ENCODE results near the gene ACE. TPM values are rescaled to one million over a fixed set of nuclear protein-coding genes. Genes with fewer than 3 reads are reported as not detected.

ACE gene
- total and polyA plus RNA-seq, 4 donors, result 1.1 to 6.9 (median 2.4) TPM

DNA sequence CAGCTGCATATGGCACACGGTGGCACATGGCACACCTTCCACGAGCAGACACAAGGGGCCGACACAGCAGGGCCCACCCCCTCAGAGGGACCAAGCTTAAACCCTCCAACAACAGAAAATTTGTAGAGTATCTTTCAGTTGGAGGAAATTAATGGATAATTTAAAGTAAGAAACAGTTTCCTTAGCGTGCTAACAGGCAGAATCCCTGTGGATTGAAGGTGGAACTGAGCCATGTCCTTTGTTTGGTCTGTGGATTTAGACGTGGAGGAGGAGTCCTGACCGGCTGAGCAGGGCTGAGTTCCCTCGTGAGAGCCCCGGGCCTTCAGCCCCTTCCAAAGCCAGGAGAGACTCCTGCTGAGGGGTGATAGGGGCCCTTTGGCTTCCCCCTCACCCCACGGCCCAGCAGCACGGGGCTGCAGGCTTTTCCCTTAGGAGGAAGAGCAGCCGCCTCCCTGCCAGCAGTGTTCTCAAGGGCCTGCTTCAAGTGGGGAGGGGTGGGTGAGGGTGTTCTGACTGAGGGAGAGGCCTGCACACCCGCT, 29.3 kb upstream of the ACE start:
- H3K9ac ChIP-seq (ENCODE audit: low read depth in 1 of 2, low read length in 2 of 2), result no peak overlapping the region
- peak overlapping the region; percentile 19 to 75 for H3K27ac ChIP-seq (ENCODE audit: low read depth in 1 of 2, low read length in 2 of 2)
- no peaks in the 10 kb centered on the region for H3K36me3 ChIP-seq (ENCODE audit: control insufficient read depth in 4 of 4, insufficient read depth in 3 of 4, low read depth in 1 of 4, low read length in 3 of 4)
- TF ChIP-seq RXRA (IDR thresholded peaks at IDR 0.05) (no peak), HNF4G (IDR thresholded peaks at IDR 0.05) (no peak), GABPA (IDR thresholded peaks at IDR 0.05 in 1 of 2, conservative IDR thresholded peaks at IDR 0.05 in 1 of 2) (no peak), SP1 (IDR thresholded peaks at IDR 0.05) (no peak), TAF1 (conservative IDR thresholded peaks at IDR 0.05) (no peak), HNF4A (conservative IDR thresholded peaks at IDR 0.05) (no peak), JUND (IDR thresholded peaks at IDR 0.05) (no peak), FOXA2 (IDR thresholded peaks at IDR 0.05) (no peak), RAD21 (IDR thresholded peaks at IDR 0.05) (no peak), YY1 (IDR thresholded peaks at IDR 0.05) (no peak), EGR1 (IDR thresholded peaks at IDR 0.05; ENCODE audit: low read depth in 2 of 2) (no peak)
- TF ChIP-seq, protein P1, sequence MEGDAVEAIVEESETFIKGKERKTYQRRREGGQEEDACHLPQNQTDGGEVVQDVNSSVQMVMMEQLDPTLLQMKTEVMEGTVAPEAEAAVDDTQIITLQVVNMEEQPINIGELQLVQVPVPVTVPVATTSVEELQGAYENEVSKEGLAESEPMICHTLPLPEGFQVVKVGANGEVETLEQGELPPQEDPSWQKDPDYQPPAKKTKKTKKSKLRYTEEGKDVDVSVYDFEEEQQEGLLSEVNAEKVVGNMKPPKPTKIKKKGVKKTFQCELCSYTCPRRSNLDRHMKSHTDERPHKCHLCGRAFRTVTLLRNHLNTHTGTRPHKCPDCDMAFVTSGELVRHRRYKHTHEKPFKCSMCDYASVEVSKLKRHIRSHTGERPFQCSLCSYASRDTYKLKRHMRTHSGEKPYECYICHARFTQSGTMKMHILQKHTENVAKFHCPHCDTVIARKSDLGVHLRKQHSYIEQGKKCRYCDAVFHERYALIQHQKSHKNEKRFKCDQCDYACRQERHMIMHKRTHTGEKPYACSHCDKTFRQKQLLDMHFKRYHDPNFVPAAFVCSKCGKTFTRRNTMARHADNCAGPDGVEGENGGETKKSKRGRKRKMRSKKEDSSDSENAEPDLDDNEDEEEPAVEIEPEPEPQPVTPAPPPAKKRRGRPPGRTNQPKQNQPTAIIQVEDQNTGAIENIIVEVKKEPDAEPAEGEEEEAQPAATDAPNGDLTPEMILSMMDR (IDR thresholded peaks at IDR 0.05; ENCODE audit: low read depth, low read length, missing input control), result no peak
- TF ChIP-seq, protein P2, sequence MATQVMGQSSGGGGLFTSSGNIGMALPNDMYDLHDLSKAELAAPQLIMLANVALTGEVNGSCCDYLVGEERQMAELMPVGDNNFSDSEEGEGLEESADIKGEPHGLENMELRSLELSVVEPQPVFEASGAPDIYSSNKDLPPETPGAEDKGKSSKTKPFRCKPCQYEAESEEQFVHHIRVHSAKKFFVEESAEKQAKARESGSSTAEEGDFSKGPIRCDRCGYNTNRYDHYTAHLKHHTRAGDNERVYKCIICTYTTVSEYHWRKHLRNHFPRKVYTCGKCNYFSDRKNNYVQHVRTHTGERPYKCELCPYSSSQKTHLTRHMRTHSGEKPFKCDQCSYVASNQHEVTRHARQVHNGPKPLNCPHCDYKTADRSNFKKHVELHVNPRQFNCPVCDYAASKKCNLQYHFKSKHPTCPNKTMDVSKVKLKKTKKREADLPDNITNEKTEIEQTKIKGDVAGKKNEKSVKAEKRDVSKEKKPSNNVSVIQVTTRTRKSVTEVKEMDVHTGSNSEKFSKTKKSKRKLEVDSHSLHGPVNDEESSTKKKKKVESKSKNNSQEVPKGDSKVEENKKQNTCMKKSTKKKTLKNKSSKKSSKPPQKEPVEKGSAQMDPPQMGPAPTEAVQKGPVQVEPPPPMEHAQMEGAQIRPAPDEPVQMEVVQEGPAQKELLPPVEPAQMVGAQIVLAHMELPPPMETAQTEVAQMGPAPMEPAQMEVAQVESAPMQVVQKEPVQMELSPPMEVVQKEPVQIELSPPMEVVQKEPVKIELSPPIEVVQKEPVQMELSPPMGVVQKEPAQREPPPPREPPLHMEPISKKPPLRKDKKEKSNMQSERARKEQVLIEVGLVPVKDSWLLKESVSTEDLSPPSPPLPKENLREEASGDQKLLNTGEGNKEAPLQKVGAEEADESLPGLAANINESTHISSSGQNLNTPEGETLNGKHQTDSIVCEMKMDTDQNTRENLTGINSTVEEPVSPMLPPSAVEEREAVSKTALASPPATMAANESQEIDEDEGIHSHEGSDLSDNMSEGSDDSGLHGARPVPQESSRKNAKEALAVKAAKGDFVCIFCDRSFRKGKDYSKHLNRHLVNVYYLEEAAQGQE (IDR thresholded peaks at IDR 0.05), result no peak
- TF ChIP-seq, protein P3, sequence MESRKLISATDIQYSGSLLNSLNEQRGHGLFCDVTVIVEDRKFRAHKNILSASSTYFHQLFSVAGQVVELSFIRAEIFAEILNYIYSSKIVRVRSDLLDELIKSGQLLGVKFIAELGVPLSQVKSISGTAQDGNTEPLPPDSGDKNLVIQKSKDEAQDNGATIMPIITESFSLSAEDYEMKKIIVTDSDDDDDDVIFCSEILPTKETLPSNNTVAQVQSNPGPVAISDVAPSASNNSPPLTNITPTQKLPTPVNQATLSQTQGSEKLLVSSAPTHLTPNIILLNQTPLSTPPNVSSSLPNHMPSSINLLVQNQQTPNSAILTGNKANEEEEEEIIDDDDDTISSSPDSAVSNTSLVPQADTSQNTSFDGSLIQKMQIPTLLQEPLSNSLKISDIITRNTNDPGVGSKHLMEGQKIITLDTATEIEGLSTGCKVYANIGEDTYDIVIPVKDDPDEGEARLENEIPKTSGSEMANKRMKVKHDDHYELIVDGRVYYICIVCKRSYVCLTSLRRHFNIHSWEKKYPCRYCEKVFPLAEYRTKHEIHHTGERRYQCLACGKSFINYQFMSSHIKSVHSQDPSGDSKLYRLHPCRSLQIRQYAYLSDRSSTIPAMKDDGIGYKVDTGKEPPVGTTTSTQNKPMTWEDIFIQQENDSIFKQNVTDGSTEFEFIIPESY (IDR thresholded peaks at IDR 0.05), result no peak
- TF ChIP-seq, protein P4, sequence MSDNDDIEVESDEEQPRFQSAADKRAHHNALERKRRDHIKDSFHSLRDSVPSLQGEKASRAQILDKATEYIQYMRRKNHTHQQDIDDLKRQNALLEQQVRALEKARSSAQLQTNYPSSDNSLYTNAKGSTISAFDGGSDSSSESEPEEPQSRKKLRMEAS (IDR thresholded peaks at IDR 0.05), result no peak
- TF ChIP-seq, protein P5, sequence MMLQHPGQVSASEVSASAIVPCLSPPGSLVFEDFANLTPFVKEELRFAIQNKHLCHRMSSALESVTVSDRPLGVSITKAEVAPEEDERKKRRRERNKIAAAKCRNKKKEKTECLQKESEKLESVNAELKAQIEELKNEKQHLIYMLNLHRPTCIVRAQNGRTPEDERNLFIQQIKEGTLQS (IDR thresholded peaks at IDR 0.05), result no peak
- no peak for DNase-seq (ENCODE audit: low spot score)
- H3K4me1 ChIP-seq (ENCODE audit: control insufficient read depth in 4 of 4, insufficient read depth in 4 of 4, low read length in 3 of 4), result peaks cover 7 to 16% (median 9%) of the 10 kb centered on the region in 4 donors
- no peaks in the 10 kb centered on the region for H3K27me3 ChIP-seq (ENCODE audit: control insufficient read depth in 4 of 4, insufficient read depth in 4 of 4, low read length in 3 of 4)
- H3K4me3 ChIP-seq (ENCODE audit: low read depth in 1 of 3, low read length in 3 of 3), result no peak overlapping the region
- H3K9me3 ChIP-seq (ENCODE audit: control insufficient read depth in 4 of 4, low read length in 3 of 4), result no peaks in the 10 kb centered on the region
- WGBS, result 69% methylated on average over 12 of the region's 12 CpGs
